Peyer's patch (tissue), 4 donors: ENCODE measurements around the gene PRAC1.

Experiments used
- CTCF ChIP-seq, 6 experiments: fragments of 450-650 bp in 4 of 6; fragments of 200-600 bp in 2 of 6; sonication (generic) in 1 of 6; IDR thresholded peaks; one replicate each; pipeline ENCODE4 v1.5.1; 2017 to 2019; ENCODE audit warnings: antibody characterized with exemption in 6 of 6, mild to moderate bottlenecking in 3 of 6, moderate library complexity in 1 of 6
- POLR2A ChIP-seq, 2 donors: fragments of 450-650 bp; IDR thresholded peaks; one replicate each; pipeline ENCODE4 v1.5.1; 2017; ENCODE audit warnings: antibody characterized with exemption in 2 of 2, mild to moderate bottlenecking in 2 of 2, moderate library complexity in 2 of 2

- no peak for TF ChIP-seq CTCF (IDR thresholded peaks at IDR 0.05)
- no peak for TF ChIP-seq POLR2A (IDR thresholded peaks at IDR 0.05)
Observed at GRCh38 chr17:48748718-48749566, 26.6 kb upstream of the PRAC1 start.
